Measurements from ENCODE around the gene MTO1.
A peak's percentile ranks its signal among the peaks of the same experiment; 100 is the strongest.
"Not testable (repeated sequence)": the region's sequence is repeated elsewhere in the genome, so short reads cannot be mapped to it uniquely, and the experiment has no call there.

MTO1 gene

GRCh38 chr6:73461537-73462350 is at the start of gene MTO1:
Gene MTO1 (plus strand): TSS chr6:73461737. CDS start chr6:73461855, 118 bp downstream.
- DNase-seq = peak; percentile 91

- DNase-seq = no peak
These were observed 48.4 kb upstream of the MTO1 start for GRCh38 chr6:73413102-73413501.

GRCh38 chr6:73418081-73418741 is 43.3 kb upstream of the MTO1 start:
- DNase-seq = peak; percentile 30

- DNase-seq = no peak
These were observed 40.0 kb upstream of the MTO1 start for GRCh38 chr6:73421534-73421933.

GRCh38 chr6:73435236-73435635 is 26.3 kb upstream of the MTO1 start:
- no peak for DNase-seq

GRCh38 chr6:73443555-73443954 is 18.0 kb upstream of the MTO1 start:
- DNase-seq = no peak

GRCh38 chr6:73451223-73452106 is 10.1 kb upstream of the MTO1 start:
- DNase-seq = peak; percentile 54

- peak; percentile 87 for DNase-seq
These were observed 9.5 kb upstream of the MTO1 start, which contains the start of gene CGAS for GRCh38 chr6:73452107-73452461. Gene CGAS (minus strand): TSS chr6:73452297. CDS start chr6:73452181, 116 bp downstream.

GRCh38 chr6:73455865-73456629 is 5.5 kb upstream of the MTO1 start:
- DNase-seq = no peak

- DNase-seq = not testable (repeated sequence)
These were observed 2.1 kb upstream of the MTO1 start for GRCh38 chr6:73459474-73459873.

- DNase-seq = no peak
These were observed 1.5 kb upstream of the MTO1 start for GRCh38 chr6:73460056-73460455.

- DNase-seq = no peak
These were observed 10.3 kb downstream of the MTO1 start for GRCh38 chr6:73471686-73472290.

- DNase-seq = no peak
These were observed 15.2 kb downstream of the MTO1 start for GRCh38 chr6:73476723-73477122.

GRCh38 chr6:73477407-73477806 is 15.9 kb downstream of the MTO1 start:
- DNase-seq = no peak

GRCh38 chr6:73481969-73482368 is 20.4 kb downstream of the MTO1 start:
- DNase-seq = no peak

GRCh38 chr6:73484438-73484837 is 22.9 kb downstream of the MTO1 start:
- no peak for DNase-seq

- no peak for DNase-seq
These were observed 25.9 kb downstream of the MTO1 start for GRCh38 chr6:73487473-73487872.

- peak; percentile 13 for DNase-seq
These were observed 29.8 kb downstream of the MTO1 start for GRCh38 chr6:73491377-73491776.

- DNase-seq = no peak
These were observed 36.4 kb downstream of the MTO1 start for GRCh38 chr6:73497915-73498314.

- DNase-seq = no peak
These were observed 41.7 kb downstream of the MTO1 start for GRCh38 chr6:73503027-73503772.

- DNase-seq = no peak
These were observed 42.6 kb downstream of the MTO1 start for GRCh38 chr6:73504160-73504559.

All from EL (cell line).